Parathyroid adenoma (tissue), 2 donors: Measurements from ENCODE around the gene ADAM12.
"Not testable (repeated sequence)": the region's sequence is repeated elsewhere in the genome, so short reads cannot be mapped to it uniquely, and the experiment has no call there.

Experiments used
- H2AFZ ChIP-seq: fragments of 300-600 bp; sonication (generic); one replicate; pipeline ENCODE4 v1.7.0; 2017; ENCODE audit warnings: antibody characterized with exemption, mild to moderate bottlenecking
- H3K27ac ChIP-seq: fragments of 300-600 bp; sonication (generic); one replicate; pipeline ENCODE4 v1.7.0; 2017
- H3K27me3 ChIP-seq: fragments of 300-600 bp; sonication (generic); one replicate; pipeline ENCODE4 v1.7.0; 2017; ENCODE audit warnings: low read length; ENCODE audit not compliant: control insufficient read depth, insufficient read depth
- H3K36me3 ChIP-seq: fragments of 300-600 bp; sonication (generic); one replicate; pipeline ENCODE4 v1.7.0; 2017; ENCODE audit warnings: low read length; ENCODE audit not compliant: control insufficient read depth, insufficient read depth
- H3K4me1 ChIP-seq: fragments of 300-600 bp; sonication (generic); one replicate; pipeline ENCODE4 v1.7.0; 2017; ENCODE audit warnings: control low read depth
- H3K4me2 ChIP-seq: fragments of 300-600 bp; sonication (generic); one replicate; pipeline ENCODE4 v1.7.0; 2017; ENCODE audit warnings: low read length
- H3K4me3 ChIP-seq: fragments of 300-600 bp; sonication (generic); one replicate; pipeline ENCODE4 v1.7.0; 2017; ENCODE audit warnings: low read depth, low read length
- H3K79me2 ChIP-seq: fragments of 300-600 bp; sonication (generic); one replicate; pipeline ENCODE4 v1.7.0; 2017; ENCODE audit warnings: control low read depth
- H3K9ac ChIP-seq: fragments of 300-600 bp; sonication (generic); one replicate; pipeline ENCODE4 v1.7.0; 2017; ENCODE audit warnings: mild to moderate bottlenecking
- H3K9me3 ChIP-seq: fragments of 300-600 bp; sonication (generic); one replicate; pipeline ENCODE4 v1.7.0; 2017; ENCODE audit warnings: low read length; ENCODE audit not compliant: control insufficient read depth
- CTCF ChIP-seq: fragments of 300-600 bp; sonication (generic); IDR thresholded peaks from one replicate; pipeline ENCODE4 v1.7.0; 2017; ENCODE audit warnings: antibody characterized with exemption, mild to moderate bottlenecking
- donor health status: primary hyperparathyroidism.

The ADAM12 gene

GRCh38 chr10:126351021-126351420, 37.3 kb downstream of the ADAM12 start:
- no peak overlapping the region for H3K4me2 ChIP-seq
- no peak overlapping the region for H3K9ac ChIP-seq
- H3K4me3 ChIP-seq, result no peak overlapping the region
- no peaks in the 10 kb centered on the region for H3K36me3 ChIP-seq
- no peak overlapping the region for H2AFZ ChIP-seq
- no peaks in the 10 kb centered on the region for H3K4me1 ChIP-seq
- no peaks in the 10 kb centered on the region for H3K27me3 ChIP-seq
- no peaks in the 10 kb centered on the region for H3K79me2 ChIP-seq
- no peak overlapping the region for H3K27ac ChIP-seq
- H3K9me3 ChIP-seq, result no peaks in the 10 kb centered on the region
- TF ChIP-seq CTCF, result no peak

- Histone ChIP-seq H3K4me1 (no peaks in the 10 kb centered on the region), H3K79me2 (no peaks in the 10 kb centered on the region), H3K27ac (no peak overlapping the region), H3K4me3 (no peak overlapping the region), H2AFZ (no peak overlapping the region), H3K36me3 (no peaks in the 10 kb centered on the region), H3K9me3 (no peaks in the 10 kb centered on the region), H3K9ac (no peak overlapping the region), H3K4me2 (no peak overlapping the region), H3K27me3 (no peaks in the 10 kb centered on the region)
- no peak for TF ChIP-seq CTCF
These were observed 37.9 kb downstream of the ADAM12 start for GRCh38 chr10:126350216-126350992.

GRCh38 chr10:126349676-126350075, 38.6 kb downstream of the ADAM12 start:
- no peaks in the 10 kb centered on the region for H3K79me2 ChIP-seq
- no peak overlapping the region for H3K27ac ChIP-seq
- H3K4me1 ChIP-seq, result no peaks in the 10 kb centered on the region
- no peak for TF ChIP-seq CTCF
- H3K9me3 ChIP-seq, result no peaks in the 10 kb centered on the region
- H3K9ac ChIP-seq, result no peak overlapping the region
- H3K36me3 ChIP-seq, result no peaks in the 10 kb centered on the region
- H3K27me3 ChIP-seq, result no peaks in the 10 kb centered on the region
- no peak overlapping the region for H3K4me2 ChIP-seq
- no peak overlapping the region for H2AFZ ChIP-seq
- no peak overlapping the region for H3K4me3 ChIP-seq

GRCh38 chr10:126349101-126349500, 39.2 kb downstream of the ADAM12 start:
- Histone ChIP-seq H3K9me3 (no peaks in the 10 kb centered on the region), H3K4me2 (no peak overlapping the region), H3K27me3 (no peaks in the 10 kb centered on the region), H3K4me3 (no peak overlapping the region), H2AFZ (no peak overlapping the region), H3K36me3 (no peaks in the 10 kb centered on the region), H3K79me2 (no peaks in the 10 kb centered on the region), H3K9ac (no peak overlapping the region), H3K4me1 (no peaks in the 10 kb centered on the region), H3K27ac (no peak overlapping the region)
- TF ChIP-seq CTCF, result no peak

DNA sequence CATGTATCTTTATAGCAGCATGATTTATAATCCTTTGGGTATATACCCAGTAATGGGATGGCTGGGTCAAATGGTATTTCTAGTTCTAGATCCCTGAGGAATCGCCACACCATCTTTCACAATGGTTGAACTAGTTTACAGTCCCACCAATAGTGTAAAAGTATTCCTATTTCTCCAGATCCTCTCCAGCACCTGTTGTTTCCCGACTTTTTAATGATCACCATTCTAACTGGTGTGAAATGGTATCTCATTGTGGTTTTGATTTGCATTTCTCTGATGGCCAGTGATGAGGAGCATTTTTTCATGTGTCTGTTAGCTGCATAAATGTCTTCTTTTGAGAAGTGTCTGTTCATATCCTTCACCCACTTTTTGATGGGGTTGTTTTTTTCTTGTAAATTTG, 44.8 kb downstream of the ADAM12 start:
- not testable (repeated sequence) for H3K27me3 ChIP-seq, H2AFZ ChIP-seq, H3K9me3 ChIP-seq, H3K27ac ChIP-seq, H3K36me3 ChIP-seq, H3K4me1 ChIP-seq, H3K4me2 ChIP-seq, H3K4me3 ChIP-seq, H3K9ac ChIP-seq, H3K79me2 ChIP-seq
